Measurements from ENCODE around the gene CLIC4. TPM values are rescaled to one million over a fixed set of nuclear protein-coding genes. Genes with fewer than 3 reads are reported as not detected.
A peak's percentile ranks its signal among the peaks of the same experiment; 100 is the strongest.

CLIC4 gene
- total RNA-seq, 1 experiment from 2014 or later = 242 TPM

- ChIA-PET CTCF (interaction anchor here (1.0 to 9.1 kb wide), 6 partner anchors 10 to 628 kb away, joined by 3 to 208 read pairs (median 3); no protein-coding TSS in a partner anchor), POLR2A (interaction anchor here (2.3 to 6.7 kb wide), 3 partner anchors 10 to 141 kb away, joined by 5 to 57 read pairs (median 11); partner anchors contain the start of gene CLIC4)
- intact Hi-C loops (cut with micrococcal nuclease) = no loop called here
- Mint-ChIP-seq H3K27ac (ENCODE audit: low read depth, unreplicated experiment) (peak overlapping the region; percentile 25), H3K9me3 (ENCODE audit: unreplicated experiment) (no peaks in the 10 kb centered on the region), H3K4me3 (ENCODE audit: unreplicated experiment) (no peak overlapping the region), H3K36me3 (ENCODE audit: insufficient read depth, unreplicated experiment) (peaks cover 23% of the 10 kb centered on the region), H3K4me1 (ENCODE audit: insufficient read depth, unreplicated experiment) (peaks cover 18% of the 10 kb centered on the region), H3K27me3 (ENCODE audit: insufficient read depth, unreplicated experiment) (no peaks in the 10 kb centered on the region)
- no peak for TF ChIP-seq CTCF (IDR thresholded peaks at IDR 0.05; ENCODE audit: unreplicated experiment)
- DNase-seq (ENCODE audit: unreplicated experiment) = no peak
- no TSS peak for BruUV-seq (replicated peaks)
Measured at GRCh38 chr1:24825174-24825573, 79.9 kb downstream of the CLIC4 start.

GRCh38 chr1:24826510-24826909 is 81.3 kb downstream of the CLIC4 start:
- POLR2A ChIA-PET = interaction anchor here (0.6 to 6.7 kb wide), 6 partner anchors 10 to 292 kb away, joined by 3 to 57 read pairs (median 4); partner anchors contain the start of gene CLIC4

GRCh38 chr1:24827379-24828135 is 82.3 kb downstream of the CLIC4 start:
- peaks cover 30% of the 10 kb centered on the region for H3K36me3 Mint-ChIP-seq (ENCODE audit: insufficient read depth, unreplicated experiment)
- H3K4me1 Mint-ChIP-seq (ENCODE audit: insufficient read depth, unreplicated experiment) = peaks cover 24% of the 10 kb centered on the region
- intact Hi-C loops (cut with micrococcal nuclease) = no loop called here
- no peaks in the 10 kb centered on the region for H3K9me3 Mint-ChIP-seq (ENCODE audit: unreplicated experiment)
- no peak overlapping the region for H3K27ac Mint-ChIP-seq (ENCODE audit: low read depth, unreplicated experiment)
- no peak for DNase-seq (ENCODE audit: unreplicated experiment)
- ChIA-PET CTCF (interaction anchor here (0.6 to 9.1 kb wide), 8 partner anchors 58 to 628 kb away, joined by 3 to 208 read pairs (median 3); no protein-coding TSS in a partner anchor), POLR2A (interaction anchor here (0.6 to 6.7 kb wide), 8 partner anchors 8 to 145 kb away, joined by 3 to 57 read pairs (median 4); partner anchors contain the start of gene CLIC4)
- no peak overlapping the region for H3K4me3 Mint-ChIP-seq (ENCODE audit: unreplicated experiment)
- no peak for TF ChIP-seq CTCF (IDR thresholded peaks at IDR 0.05; ENCODE audit: unreplicated experiment)
- TSS peak; percentile 37 for BruUV-seq (replicated peaks)
- H3K27me3 Mint-ChIP-seq (ENCODE audit: insufficient read depth, unreplicated experiment) = no peaks in the 10 kb centered on the region

More at GRCh38 chr1:24826510-24826909, 81.3 kb downstream of the CLIC4 start:
- no peak for TF ChIP-seq CTCF (IDR thresholded peaks at IDR 0.05; ENCODE audit: unreplicated experiment)
- H3K4me1 Mint-ChIP-seq (ENCODE audit: insufficient read depth, unreplicated experiment) = peaks cover 18% of the 10 kb centered on the region
- H3K36me3 Mint-ChIP-seq (ENCODE audit: insufficient read depth, unreplicated experiment) = peaks cover 23% of the 10 kb centered on the region
- CTCF ChIA-PET = interaction anchor here (0.6 to 9.1 kb wide), 6 partner anchors 21 to 156 kb away, joined by 3 to 208 read pairs (median 3); no protein-coding TSS in a partner anchor
- no TSS peak for BruUV-seq (replicated peaks)
- no peaks in the 10 kb centered on the region for H3K9me3 Mint-ChIP-seq (ENCODE audit: unreplicated experiment)
- no peak overlapping the region for H3K4me3 Mint-ChIP-seq (ENCODE audit: unreplicated experiment)
- H3K27me3 Mint-ChIP-seq (ENCODE audit: insufficient read depth, unreplicated experiment) = no peaks in the 10 kb centered on the region
- no peak for DNase-seq (ENCODE audit: unreplicated experiment)
- H3K27ac Mint-ChIP-seq (ENCODE audit: low read depth, unreplicated experiment) = no peak overlapping the region
- intact Hi-C loops (cut with micrococcal nuclease) = no loop called here

GRCh38 chr1:24828183-24828886 is 83.1 kb downstream of the CLIC4 start:
- Mint-ChIP-seq H3K4me3 (ENCODE audit: unreplicated experiment) (no peak overlapping the region), H3K27me3 (ENCODE audit: insufficient read depth, unreplicated experiment) (no peaks in the 10 kb centered on the region), H3K4me1 (ENCODE audit: insufficient read depth, unreplicated experiment) (peaks cover 24% of the 10 kb centered on the region), H3K27ac (ENCODE audit: low read depth, unreplicated experiment) (peak overlapping the region; percentile 57), H3K9me3 (ENCODE audit: unreplicated experiment) (no peaks in the 10 kb centered on the region), H3K36me3 (ENCODE audit: insufficient read depth, unreplicated experiment) (peaks cover 30% of the 10 kb centered on the region)
- CTCF ChIA-PET = interaction anchor here (0.6 to 9.1 kb wide), 5 partner anchors 84 to 627 kb away, joined by 3 to 208 read pairs (median 5); no protein-coding TSS in a partner anchor
- no peak for DNase-seq (ENCODE audit: unreplicated experiment)
- BruUV-seq (replicated peaks) = no TSS peak
- POLR2A ChIA-PET = interaction anchor here (0.7 to 6.7 kb wide), 7 partner anchors 9 to 146 kb away, joined by 3 to 57 read pairs (median 4); partner anchors contain the start of gene CLIC4
- intact Hi-C loops (cut with micrococcal nuclease) = no loop called here
- no peak for TF ChIP-seq CTCF (IDR thresholded peaks at IDR 0.05; ENCODE audit: unreplicated experiment)

Data from MCF 10A (cell line).